Activated B cell treated with CpG ODN at 0.5 μM for 24 hours (primary cell): Measurements from ENCODE around the gene TNP2. TPM values are rescaled to one million over a fixed set of nuclear protein-coding genes. Genes with fewer than 3 reads are reported as not detected.

ENCODE experiments used
- ATAC-seq: fragments of 200-7000 bp; cut with Tn5 transposase; one replicate; pipeline ENCODE4 v1.10.0; 2021; ENCODE audit warnings: low read depth, mild to moderate bottlenecking, moderate library complexity
- CTCF ChIA-PET: fragments of 350-600 bp; sonication (Branson Sonifier 250); formaldehyde crosslinking; loops from one replicate; lab custom pipeline; 2021; ENCODE audit warnings: antibody characterized with exemption; lab: Charles Lee
- POLR2A ChIA-PET: fragments of 350-600 bp; sonication (Branson Sonifier 250); formaldehyde crosslinking; loops from one replicate; lab custom pipeline; 2021; ENCODE audit warnings: antibody characterized with exemption; lab: Charles Lee
- DNase-seq: peaks from one replicate; pipeline ENCODE4 v3.0.0; 2022
- H3K27ac Mint-ChIP-seq: one replicate; pipeline ENCODE4 v1.8.0; 2020; ENCODE audit warnings: mixed read lengths
- H3K27me3 Mint-ChIP-seq: one replicate; pipeline ENCODE4 v1.8.0; 2021; ENCODE audit warnings: mixed read lengths
- H3K36me3 Mint-ChIP-seq: one replicate; pipeline ENCODE4 v1.8.0; 2021; ENCODE audit warnings: low read depth, mixed read lengths
- H3K4me1 Mint-ChIP-seq: one replicate; pipeline ENCODE4 v1.8.0; 2021; ENCODE audit warnings: mixed read lengths
- H3K4me3 Mint-ChIP-seq: one replicate; pipeline ENCODE4 v1.8.0; 2020; ENCODE audit warnings: mild to moderate bottlenecking, mixed read lengths
- H3K9me3 Mint-ChIP-seq: one replicate; pipeline ENCODE4 v1.8.0; 2020; ENCODE audit warnings: mixed read lengths
- intact Hi-C: fragments of 100-400 bp; cut with micrococcal nuclease; formaldehyde crosslinking; loops from one replicate; pipeline ENCODE4 v1.15.1; 2024
- total RNA-seq: library from RNA; stranded (reverse); gene quantifications from 2 replicates; pipeline ENCODE4 v1.2.3, GENCODE V29; 2022
- TF ChIP-seq, protein P1 (sequence below): fragments of 200-600 bp; IDR thresholded peaks from one replicate; pipeline ENCODE4 v1.8.0; 2022; ENCODE audit warnings: antibody characterized with exemption, mild to moderate bottlenecking

TNP2 gene
- total RNA-seq, 1 donor from 2014 or later = not detected

DNA sequence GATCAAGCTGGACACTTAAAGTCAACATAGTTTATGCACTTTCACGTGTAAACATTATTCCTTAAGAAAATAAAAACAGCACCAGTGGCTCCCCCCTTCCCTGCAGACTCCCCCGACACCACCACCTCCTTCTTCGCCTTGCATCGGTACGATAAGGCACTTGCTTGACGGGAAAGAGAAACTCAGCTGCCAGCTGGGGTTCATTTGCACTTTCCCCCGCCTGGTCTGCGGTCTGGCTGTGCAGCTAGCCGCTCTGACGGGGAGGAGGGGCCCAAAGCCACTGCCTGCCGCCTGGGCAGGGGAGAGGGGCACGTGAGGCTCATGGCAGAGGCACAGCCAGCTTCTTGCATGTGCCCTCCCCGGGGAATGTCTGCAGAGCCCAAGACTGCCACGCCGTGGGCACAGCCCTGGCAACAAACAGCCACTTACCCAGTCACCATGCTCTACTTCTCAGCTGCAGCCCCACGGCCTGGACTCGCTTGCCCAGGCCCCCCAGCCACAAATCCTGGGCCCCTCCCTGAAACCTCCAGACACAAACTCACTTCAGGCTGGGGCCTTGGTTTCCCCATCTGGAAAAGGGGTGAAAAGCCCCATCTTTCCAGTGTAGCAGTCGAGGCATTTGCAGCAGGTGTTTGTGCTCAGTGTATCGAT lies 28.5 kb upstream of the TNP2 start:
- CTCF ChIA-PET = interaction anchor here (0.6 to 4.3 kb wide), 21 partner anchors 9 to 344 kb away, joined by 3 to 94 read pairs (median 6); partner anchors contain the start of genes PRM2 and SOCS1
- intact Hi-C loops = loop anchor here (1.0 to 5.0 kb wide), 9 partner anchors 11 to 332 kb away; partner anchors contain the start of genes RMI2 and SOCS1
- no peaks in the 10 kb centered on the region for H3K9me3 Mint-ChIP-seq
- DNase-seq (peak; percentile 85), ATAC-seq (peak; percentile 97)
- TF ChIP-seq, protein P1, sequence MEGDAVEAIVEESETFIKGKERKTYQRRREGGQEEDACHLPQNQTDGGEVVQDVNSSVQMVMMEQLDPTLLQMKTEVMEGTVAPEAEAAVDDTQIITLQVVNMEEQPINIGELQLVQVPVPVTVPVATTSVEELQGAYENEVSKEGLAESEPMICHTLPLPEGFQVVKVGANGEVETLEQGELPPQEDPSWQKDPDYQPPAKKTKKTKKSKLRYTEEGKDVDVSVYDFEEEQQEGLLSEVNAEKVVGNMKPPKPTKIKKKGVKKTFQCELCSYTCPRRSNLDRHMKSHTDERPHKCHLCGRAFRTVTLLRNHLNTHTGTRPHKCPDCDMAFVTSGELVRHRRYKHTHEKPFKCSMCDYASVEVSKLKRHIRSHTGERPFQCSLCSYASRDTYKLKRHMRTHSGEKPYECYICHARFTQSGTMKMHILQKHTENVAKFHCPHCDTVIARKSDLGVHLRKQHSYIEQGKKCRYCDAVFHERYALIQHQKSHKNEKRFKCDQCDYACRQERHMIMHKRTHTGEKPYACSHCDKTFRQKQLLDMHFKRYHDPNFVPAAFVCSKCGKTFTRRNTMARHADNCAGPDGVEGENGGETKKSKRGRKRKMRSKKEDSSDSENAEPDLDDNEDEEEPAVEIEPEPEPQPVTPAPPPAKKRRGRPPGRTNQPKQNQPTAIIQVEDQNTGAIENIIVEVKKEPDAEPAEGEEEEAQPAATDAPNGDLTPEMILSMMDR = no peak
- H3K4me3 Mint-ChIP-seq = peak overlapping the region; percentile 73
- H3K27me3 Mint-ChIP-seq = no peaks in the 10 kb centered on the region
- H3K4me1 Mint-ChIP-seq = peaks cover 72% of the 10 kb centered on the region
- H3K36me3 Mint-ChIP-seq = no peaks in the 10 kb centered on the region
- peak overlapping the region; percentile 85 for H3K27ac Mint-ChIP-seq
- POLR2A ChIA-PET = interaction anchor here (0.5 to 5.7 kb wide), 29 partner anchors 11 to 333 kb away, joined by 3 to 197 read pairs (median 7); partner anchors contain the start of gene SOCS1

DNA sequence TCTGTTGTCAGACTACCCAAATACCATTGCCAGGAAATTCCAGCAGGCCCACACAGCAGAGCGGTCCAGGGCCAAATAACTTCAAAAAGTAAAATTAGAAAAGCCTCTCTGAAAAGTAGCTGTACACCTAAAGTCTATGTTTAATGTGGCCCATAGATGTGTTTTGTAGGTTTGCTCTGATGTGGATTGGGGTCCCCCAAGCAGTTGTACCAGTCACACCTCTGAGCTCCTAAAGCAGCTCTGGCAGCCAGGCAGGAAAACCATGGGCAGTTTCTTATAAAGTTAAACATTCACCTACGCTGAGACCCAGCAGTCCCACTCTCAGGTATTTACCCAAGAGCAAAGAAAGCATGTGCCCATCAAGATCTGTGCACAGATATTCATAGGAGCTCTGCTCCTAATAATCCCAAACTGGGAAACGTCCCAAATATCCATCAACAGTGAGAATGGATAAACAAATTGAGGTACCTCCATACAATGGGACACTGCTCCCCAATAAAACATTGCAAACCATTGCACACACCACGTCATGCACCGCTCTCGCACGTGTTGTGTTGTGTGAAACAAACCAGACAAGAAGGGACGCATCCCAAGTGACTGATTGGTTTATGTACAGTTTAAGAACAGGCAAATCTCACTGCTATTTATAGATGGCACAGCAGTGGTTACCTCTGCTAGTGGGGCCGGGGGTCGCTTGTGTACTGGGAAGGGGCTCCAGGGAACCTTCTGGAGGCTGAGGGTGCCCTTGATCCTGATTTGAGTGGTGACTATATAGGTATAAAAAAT lies 27.8 kb upstream of the TNP2 start:
- Mint-ChIP-seq H3K4me3 (peak overlapping the region; percentile 73), H3K36me3 (no peaks in the 10 kb centered on the region), H3K9me3 (no peaks in the 10 kb centered on the region), H3K27ac (peak overlapping the region; percentile 85), H3K27me3 (no peaks in the 10 kb centered on the region), H3K4me1 (peaks cover 72% of the 10 kb centered on the region)
- TF ChIP-seq, protein P1 = no peak
- ChIA-PET CTCF (interaction anchor here (0.6 to 4.3 kb wide), 18 partner anchors 8 to 332 kb away, joined by 3 to 94 read pairs (median 6); partner anchors contain the start of genes PRM2 and SOCS1), POLR2A (interaction anchor here (0.5 to 5.7 kb wide), 29 partner anchors 10 to 332 kb away, joined by 3 to 197 read pairs (median 7); partner anchors contain the start of gene SOCS1)
- intact Hi-C loops = loop anchor here (1.0 to 5.0 kb wide), 9 partner anchors 11 to 332 kb away; partner anchors contain the start of genes RMI2 and SOCS1
- DNase-seq = no peak
- no peak for ATAC-seq

DNA sequence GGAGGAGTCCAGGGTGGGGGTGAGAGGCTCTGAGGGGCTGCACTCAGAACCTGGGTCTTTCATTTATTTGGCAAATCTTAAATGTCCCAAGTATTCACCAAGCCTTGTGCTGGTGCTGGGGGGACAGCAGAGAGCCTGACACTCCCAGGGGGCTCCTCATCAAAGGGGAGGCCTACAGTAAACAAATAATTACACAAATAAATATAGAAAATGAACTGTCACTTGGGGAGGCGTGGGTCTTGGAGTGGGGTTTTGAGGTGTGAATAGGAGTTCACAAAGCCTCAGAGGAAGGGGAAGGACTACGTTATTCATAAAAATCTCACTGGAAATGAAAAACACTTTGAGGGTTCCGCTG lies 27.2 kb upstream of the TNP2 start:
- ATAC-seq (no peak), DNase-seq (no peak)
- H3K27ac Mint-ChIP-seq = no peak overlapping the region
- ChIA-PET POLR2A (interaction anchor here (0.8 to 5.7 kb wide), 6 partner anchors 14 to 57 kb away, joined by 3 to 197 read pairs (median 76); partner anchors contain the start of gene SOCS1), CTCF (interaction anchor here (2.0 to 4.3 kb wide), 4 partner anchors 13 to 325 kb away, joined by 7 to 94 read pairs (median 26); partner anchors contain the start of gene SOCS1)
- peak overlapping the region; percentile 57 for H3K4me3 Mint-ChIP-seq
- intact Hi-C loops = loop anchor here (2.0 to 5.0 kb wide), 2 partner anchors 18 to 219 kb away; no protein-coding TSS in a partner anchor
- H3K4me1 Mint-ChIP-seq = peaks cover 70% of the 10 kb centered on the region
- H3K27me3 Mint-ChIP-seq = no peaks in the 10 kb centered on the region
- TF ChIP-seq, protein P1 = no peak
- no peaks in the 10 kb centered on the region for H3K36me3 Mint-ChIP-seq
- H3K9me3 Mint-ChIP-seq = no peaks in the 10 kb centered on the region

DNA sequence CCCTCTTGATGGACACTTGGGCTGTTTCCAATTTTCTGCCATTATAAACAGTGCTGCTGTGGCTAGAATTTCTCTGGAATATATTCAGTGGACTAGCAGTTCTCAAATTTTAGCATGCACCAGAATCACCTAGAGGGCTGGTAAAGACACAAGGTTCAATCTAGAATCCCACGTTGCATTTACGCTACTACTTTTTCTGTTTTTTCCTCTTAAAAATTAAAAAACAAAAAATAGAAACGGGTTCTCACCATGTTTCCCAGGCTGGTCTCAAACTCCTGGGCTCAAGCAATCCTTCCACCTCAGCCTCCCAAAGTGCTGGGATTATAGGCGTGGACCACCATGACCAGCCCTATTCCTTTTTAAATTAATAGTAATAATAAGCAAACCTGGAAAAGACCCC lies 26.5 kb upstream of the TNP2 start:
- no peak overlapping the region for H3K27ac Mint-ChIP-seq
- CTCF ChIA-PET = no interaction called here
- TF ChIP-seq, protein P1 = no peak

More for the DNA sequence above, 26.5 kb upstream of the TNP2 start:
- no peak overlapping the region for H3K4me3 Mint-ChIP-seq
- intact Hi-C loops = loop anchor here (2.0 to 5.0 kb wide), 2 partner anchors 17 to 218 kb away; no protein-coding TSS in a partner anchor
- POLR2A ChIA-PET = interaction anchor here (2.0 to 5.7 kb wide), 2 partner anchors 13 to 39 kb away, joined by 11 to 197 read pairs; partner anchors contain the start of gene SOCS1
- ATAC-seq = no peak
- no peaks in the 10 kb centered on the region for H3K36me3 Mint-ChIP-seq
- H3K4me1 Mint-ChIP-seq = peaks cover 70% of the 10 kb centered on the region
- no peaks in the 10 kb centered on the region for H3K9me3 Mint-ChIP-seq
- H3K27me3 Mint-ChIP-seq = no peaks in the 10 kb centered on the region
- DNase-seq = no peak
